ENCODE measurements around the gene HOXC9.

Gene HOXC9

GRCh38 chr12:54017027-54017788 lies 17.2 kb downstream of the HOXC9 start:
- DNase-seq, result no peak

- DNase-seq, result peak; percentile 73
Observed at GRCh38 chr12:54017878-54018467, 18.0 kb downstream of the HOXC9 start.

- DNase-seq, result no peak
Observed at GRCh38 chr12:54018468-54018984, 18.6 kb downstream of the HOXC9 start.

GRCh38 chr12:54019091-54019811 lies 19.3 kb downstream of the HOXC9 start:
- DNase-seq, result no peak

- DNase-seq, result no peak
Observed at GRCh38 chr12:54019924-54020590, 20.1 kb downstream of the HOXC9 start.

GRCh38 chr12:54020591-54021405 lies 20.8 kb downstream of the HOXC9 start:
- DNase-seq, result no peak

GRCh38 chr12:54021432-54022013 lies 21.6 kb downstream of the HOXC9 start:
- DNase-seq, result no peak

- DNase-seq, result no peak
Observed at GRCh38 chr12:54022960-54023884, 23.3 kb downstream of the HOXC9 start.

GRCh38 chr12:54024127-54024526 lies 24.2 kb downstream of the HOXC9 start:
- no peak for DNase-seq

GRCh38 chr12:54024581-54025305 lies 24.8 kb downstream of the HOXC9 start:
- no peak for DNase-seq

GRCh38 chr12:54025499-54026405 lies 25.8 kb downstream of the HOXC9 start:
- no peak for DNase-seq

GRCh38 chr12:54026640-54027441 lies 26.9 kb downstream of the HOXC9 start:
- no peak for DNase-seq

GRCh38 chr12:54027442-54027786 lies 27.5 kb downstream of the HOXC9 start:
- no peak for DNase-seq

GRCh38 chr12:54028314-54029201 lies 28.6 kb downstream of the HOXC9 start, which contains the start of gene HOXC6:
HOXC6 (plus strand) TSS chr12:54028440; CDS start chr12:54028522, 82 bp downstream.
- no peak for DNase-seq

- DNase-seq, result no peak
Observed at GRCh38 chr12:54029529-54030441, 29.8 kb downstream of the HOXC9 start.

GRCh38 chr12:54030442-54030801 lies 30.5 kb downstream of the HOXC9 start:
- no peak for DNase-seq

Data from hematopoietic multipotent progenitor cell treated with erythropoietin and hydrocortisone succinate and interleukin-3 and kit ligand, for 4 days (in vitro differentiated cells).